NCI-H2171 (cell line): ENCODE results near the gene CMIP.

ENCODE experiments used
- DNase-seq: peaks from one replicate; lab custom pipeline; 2025; lab: John Stamatoyannopoulos, UW

The CMIP gene

GRCh38 chr16:81535679-81536360 lies 91.2 kb downstream of the CMIP start:
- no peak for DNase-seq

- DNase-seq: no peak
Measured at GRCh38 chr16:81536648-81537047, 92.0 kb downstream of the CMIP start.

GRCh38 chr16:81537721-81538561 lies 93.3 kb downstream of the CMIP start:
- DNase-seq: no peak

- no peak for DNase-seq
Measured at GRCh38 chr16:81539009-81539758, 94.6 kb downstream of the CMIP start.

- no peak for DNase-seq
Measured at GRCh38 chr16:81539759-81540472, 95.3 kb downstream of the CMIP start.

GRCh38 chr16:81541314-81541713 lies 96.7 kb downstream of the CMIP start:
- no peak for DNase-seq

GRCh38 chr16:81542609-81543570 lies 98.3 kb downstream of the CMIP start:
- no peak for DNase-seq

GRCh38 chr16:81543571-81543970 lies 99.0 kb downstream of the CMIP start:
- no peak for DNase-seq

GRCh38 chr16:81544261-81544660 lies 99.7 kb downstream of the CMIP start:
- DNase-seq: no peak

GRCh38 chr16:81544700-81545271 lies 100.2 kb downstream of the CMIP start:
- DNase-seq: no peak

- DNase-seq: no peak
Measured at GRCh38 chr16:81545470-81546250, 101.1 kb downstream of the CMIP start.

- DNase-seq: no peak
Measured at GRCh38 chr16:81546781-81547180, 102.2 kb downstream of the CMIP start.

- DNase-seq: no peak
Measured at GRCh38 chr16:81547194-81547938, 102.8 kb downstream of the CMIP start.

GRCh38 chr16:81547939-81548216 lies 103.3 kb downstream of the CMIP start:
- no peak for DNase-seq

GRCh38 chr16:81548551-81548875 lies 103.9 kb downstream of the CMIP start:
- no peak for DNase-seq

- no peak for DNase-seq
Measured at GRCh38 chr16:81548876-81549546, 104.4 kb downstream of the CMIP start.

GRCh38 chr16:81549547-81550431 lies 105.2 kb downstream of the CMIP start:
- DNase-seq: no peak

GRCh38 chr16:81550432-81550808 lies 105.8 kb downstream of the CMIP start:
- DNase-seq: no peak
